HG02588 (cell line): ENCODE results near the gene APOOL.
"Not testable (repeated sequence)": the region's sequence is repeated elsewhere in the genome, so short reads cannot be mapped to it uniquely, and the experiment has no call there.

Source experiments
- ATAC-seq: cut with Tn5 transposase; IDR thresholded peaks from one replicate; pipeline ENCODE4 v1.9.1; 2021; ENCODE audit warnings: mild to moderate bottlenecking, moderate library complexity; ENCODE audit not compliant: unreplicated experiment

The APOOL gene

DNA sequence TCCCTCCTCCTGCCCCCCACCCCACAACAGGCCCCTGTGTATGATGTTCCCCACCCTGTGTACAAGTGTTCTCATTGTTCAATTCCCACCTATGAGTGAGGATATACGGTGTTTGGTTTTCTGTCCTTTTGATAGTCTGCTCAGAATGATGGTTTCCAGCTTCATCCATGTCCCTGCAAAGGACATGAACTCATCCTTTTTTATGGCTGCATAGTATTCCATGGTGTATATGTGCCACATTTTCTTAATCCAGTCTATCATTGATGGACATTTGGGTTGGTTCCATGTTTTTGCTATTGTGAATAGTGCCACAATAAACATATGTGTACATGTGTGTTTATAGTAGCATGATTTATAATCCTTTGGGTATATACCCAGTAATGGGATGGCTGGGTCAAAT, 73.6 kb downstream of the APOOL start:
- not testable (repeated sequence) for ATAC-seq

DNA sequence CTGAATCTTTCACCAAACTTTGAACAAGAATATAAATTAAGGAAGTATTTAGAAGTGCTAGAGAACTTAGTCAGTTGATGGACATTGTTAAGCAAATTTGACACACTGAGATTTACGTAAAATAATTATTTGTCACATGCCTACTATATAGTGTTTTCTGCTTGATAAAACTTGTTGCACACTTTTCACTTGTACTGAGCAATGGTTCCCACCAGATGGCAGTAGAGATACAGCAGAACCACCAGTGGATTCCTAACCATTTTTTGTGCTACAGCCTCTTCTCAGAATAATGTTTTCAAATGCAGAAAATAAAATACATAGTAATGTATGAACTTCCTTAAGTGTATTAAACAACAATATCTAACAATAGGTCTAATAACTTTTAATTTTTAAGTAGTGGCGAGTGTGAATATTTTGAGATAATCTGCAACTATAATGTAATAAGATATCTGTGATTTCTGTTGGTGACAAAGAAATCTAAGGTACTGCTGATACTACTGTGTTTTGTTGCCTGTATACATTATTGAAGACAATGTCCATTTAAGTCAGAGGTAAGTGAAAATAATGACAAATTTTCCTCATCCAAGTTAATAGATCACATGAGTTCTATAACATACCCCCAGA, 81.2 kb downstream of the APOOL start:
- ATAC-seq, result no peak

DNA sequence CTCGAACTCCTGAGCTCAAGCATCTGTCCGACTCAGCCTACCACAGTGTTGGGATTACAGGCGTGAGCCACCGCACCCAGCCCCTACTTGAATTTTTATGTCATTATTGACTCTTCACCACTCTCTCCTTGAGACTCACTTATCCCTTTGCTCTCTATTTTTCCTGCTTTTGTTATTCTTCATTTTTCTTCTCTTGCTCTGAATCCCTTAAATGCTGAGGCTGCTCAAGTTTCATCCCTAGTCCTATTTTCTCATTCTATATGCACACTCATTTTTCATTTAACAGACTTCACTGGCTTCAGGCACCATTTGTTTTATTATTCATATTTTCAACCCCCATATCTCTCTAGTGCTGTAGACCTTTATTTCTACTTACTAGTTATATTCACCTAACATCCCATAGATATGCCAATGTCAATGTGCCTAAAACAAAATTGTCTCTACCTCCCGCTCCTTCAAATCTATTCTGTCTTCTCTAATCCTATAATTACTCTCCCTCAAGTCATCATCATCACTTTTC, 85.7 kb downstream of the APOOL start:
- no peak for ATAC-seq

GRCh38 chrX:85107407-85107806, 103.7 kb downstream of the APOOL start:
- ATAC-seq, result no peak

- no peak for ATAC-seq
These were observed 104.5 kb downstream of the APOOL start for GRCh38 chrX:85108165-85108564.

DNA sequence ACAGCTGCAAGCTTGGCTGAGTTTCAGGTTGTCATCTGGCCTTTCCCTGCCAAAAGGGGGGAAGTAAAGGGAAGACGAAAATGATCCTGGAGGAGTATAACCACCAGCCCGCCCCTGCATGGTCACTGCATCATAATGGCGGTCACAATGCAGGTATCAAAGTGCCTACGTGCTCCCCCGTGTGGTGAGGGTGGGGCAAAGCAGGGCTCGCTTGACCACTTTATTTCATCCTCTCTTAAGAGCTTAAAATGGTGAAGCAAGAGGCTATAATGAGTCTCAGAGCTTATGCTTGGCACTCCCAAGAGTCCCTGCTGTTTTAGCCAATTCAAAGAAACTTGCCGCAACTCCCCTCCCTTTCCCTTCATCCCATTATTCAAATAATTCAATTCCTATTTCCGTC, 105.6 kb downstream of the APOOL start:
- ATAC-seq, result no peak

DNA sequence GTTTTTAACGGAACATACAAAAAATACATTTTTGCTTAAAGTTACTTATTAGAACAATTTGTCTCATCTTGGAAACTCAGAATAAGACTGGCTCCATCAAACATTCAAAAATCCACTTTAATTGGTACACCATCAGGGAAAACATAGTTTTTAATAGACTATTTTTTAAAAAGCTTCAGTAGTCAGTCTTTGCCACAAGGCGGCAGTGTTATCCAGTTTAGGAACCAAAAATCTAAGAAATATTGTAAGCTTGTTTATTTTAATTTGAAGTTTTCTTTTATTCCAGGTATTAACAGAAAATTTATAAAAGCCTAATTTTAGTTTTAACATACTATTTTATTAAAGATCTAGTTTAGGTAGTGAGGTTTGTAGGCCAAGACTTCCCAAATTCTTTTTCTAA, 107.7 kb downstream of the APOOL start:
- ATAC-seq, result no peak

DNA sequence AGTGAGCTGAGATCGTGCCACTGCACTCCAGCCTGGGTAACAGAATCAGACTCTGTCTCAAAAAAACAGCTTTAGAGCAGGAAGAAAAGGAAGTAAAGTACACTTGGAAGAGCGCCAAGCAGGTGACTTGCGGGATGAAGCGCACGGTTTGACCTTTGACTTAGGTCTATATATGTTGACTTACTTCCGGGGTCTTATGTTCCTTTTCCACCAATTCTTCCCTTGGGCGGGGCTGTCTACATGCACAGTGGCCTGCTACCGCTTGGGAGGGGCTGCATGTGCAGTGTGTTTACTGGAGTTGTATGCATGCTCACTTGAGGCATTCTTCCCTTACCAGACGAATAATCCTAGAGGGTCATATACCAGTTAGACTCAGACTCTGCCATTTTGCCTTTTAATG, 108.6 kb downstream of the APOOL start:
- ATAC-seq, result no peak

DNA sequence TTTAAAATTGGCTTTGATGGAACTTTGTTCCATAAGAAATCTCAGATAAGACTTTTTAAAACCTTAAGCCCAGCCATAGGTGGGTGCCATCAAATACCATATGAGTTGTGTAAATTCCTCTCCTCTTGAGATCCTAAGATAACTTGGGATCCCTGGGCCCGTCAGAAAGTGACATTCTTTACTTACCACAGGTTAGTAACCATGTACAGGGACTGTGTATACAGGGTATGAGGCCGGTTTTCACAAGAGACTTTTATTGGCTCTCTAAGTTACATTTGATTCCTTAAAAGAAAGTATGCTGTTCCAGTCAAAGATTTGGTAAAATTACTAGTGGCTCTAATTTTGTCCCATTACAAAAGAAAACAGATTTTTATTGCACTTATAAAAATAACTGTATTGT, 110.1 kb downstream of the APOOL start:
- ATAC-seq, result no peak

GRCh38 chrX:85114171-85114570, 110.5 kb downstream of the APOOL start:
- no peak for ATAC-seq

DNA sequence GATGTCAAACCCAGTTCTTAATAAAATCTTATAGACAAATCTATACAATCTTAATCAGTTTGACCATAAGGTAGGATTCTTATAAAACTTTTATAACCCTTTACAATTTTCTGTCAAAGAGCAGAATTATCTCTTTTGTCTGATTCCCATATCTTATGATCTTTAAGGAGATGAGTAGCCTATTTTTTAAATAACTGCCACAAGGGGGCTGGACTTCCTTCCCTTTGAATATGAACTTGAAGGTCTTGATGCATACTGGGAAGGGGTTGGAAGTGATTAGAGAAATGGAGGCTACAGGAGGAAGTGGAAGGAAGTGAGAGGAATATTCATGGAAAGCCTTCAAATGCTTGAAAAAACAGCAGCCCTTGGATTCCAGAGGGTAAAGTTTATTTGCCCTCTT, 111.1 kb downstream of the APOOL start:
- no peak for ATAC-seq

- no peak for ATAC-seq
These were observed 111.6 kb downstream of the APOOL start for GRCh38 chrX:85115252-85115651.

- ATAC-seq, result no peak
These were observed 132.7 kb downstream of the APOOL start for GRCh38 chrX:85136409-85136808.

GRCh38 chrX:85139422-85139821, 135.7 kb downstream of the APOOL start:
- no peak for ATAC-seq

DNA sequence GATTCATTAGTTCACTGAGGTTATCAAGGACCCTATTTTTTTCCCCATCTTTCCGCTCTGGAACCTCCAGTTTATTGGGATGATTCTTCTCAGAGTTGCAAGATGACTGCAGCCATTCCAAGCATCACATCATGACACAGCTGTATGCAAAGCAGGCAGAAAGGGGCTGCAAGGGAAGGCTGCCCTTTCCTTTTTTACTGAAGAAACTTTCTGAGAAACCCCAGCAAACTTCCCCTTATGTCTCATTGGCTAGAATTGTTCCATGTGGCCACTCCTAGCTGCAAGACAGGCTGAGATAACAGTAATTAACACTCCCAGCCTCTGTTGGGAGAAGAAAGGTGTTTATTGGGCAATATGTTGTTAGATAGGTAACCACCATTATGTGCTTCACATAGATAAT, 137.3 kb downstream of the APOOL start:
- ATAC-seq, result peak; percentile 92
